GM23338 (cell line): ENCODE data around the gene SMIM31.

Experiments
- CREB1 ChIP-seq: fragments of 250-450 bp; sonication (Bioruptor Pico); IDR thresholded peaks from 2 replicates; pipeline ENCODE4 v1.5.0; 2020; ENCODE audit warnings: low read depth, mild to moderate bottlenecking, moderate library complexity
- EZH2 ChIP-seq: fragments of 200-600 bp; sonication (generic); IDR thresholded peaks from one replicate; pipeline ENCODE4 v1.8.0; 2017; ENCODE audit warnings: antibody characterized with exemption, mild to moderate bottlenecking, low read depth; ENCODE audit not compliant: unreplicated experiment
- EZH2phosphoT487 ChIP-seq: fragments of 200-600 bp; sonication (generic); IDR thresholded peaks from one replicate; pipeline ENCODE4 v1.8.1; 2018; ENCODE audit warnings: antibody characterized with exemption; ENCODE audit not compliant: unreplicated experiment
- JUNB ChIP-seq: IDR thresholded peaks from one replicate; pipeline ENCODE4 v1.6.1; 2016; ENCODE audit warnings: antibody characterized with exemption; ENCODE audit not compliant: unreplicated experiment
- NANOG ChIP-seq: IDR thresholded peaks from 2 replicates; pipeline ENCODE4 v1.6.1; 2016; ENCODE audit warnings: antibody characterized with exemption, borderline replicate concordance
- POLR2AphosphoS5 ChIP-seq: IDR thresholded peaks from 2 replicates; pipeline ENCODE4 v1.6.1; 2016; ENCODE audit warnings: antibody characterized with exemption, low read depth
- ZNF114 ChIP-seq: fragments of 250-450 bp; sonication (Bioruptor Pico); IDR thresholded peaks from 2 replicates; pipeline ENCODE4 v1.5.0; 2020; ENCODE audit warnings: mild to moderate bottlenecking, moderate library complexity
- ZNF331 ChIP-seq: fragments of 250-450 bp; sonication (Bioruptor Pico); IDR thresholded peaks from 2 replicates; pipeline ENCODE4 v1.5.0; 2020; ENCODE audit warnings: low read depth, mild to moderate bottlenecking, moderate library complexity
- TF ChIP-seq, protein P1 (sequence below): IDR thresholded peaks from one replicate; pipeline ENCODE4 v1.6.1; 2018; ENCODE audit warnings: antibody characterized with exemption; ENCODE audit not compliant: unreplicated experiment
- TF ChIP-seq, protein P2 (sequence below), 2 experiments: fragments of 200-600 bp in 1 of 2; sonication (generic) in 1 of 2; conservative IDR thresholded peaks; 2 replicates each; pipeline versions ENCODE4 v1.5.1 to v1.6.1; 2016 to 2017; ENCODE audit warnings: antibody characterized with exemption in 2 of 2, low read depth in 2 of 2, mild to moderate bottlenecking in 2 of 2, moderate library complexity in 1 of 2
- TF ChIP-seq, protein P3 (sequence below): IDR thresholded peaks from 2 replicates; pipeline ENCODE4 v1.6.1; 2016; ENCODE audit warnings: antibody characterized with exemption

DNA sequence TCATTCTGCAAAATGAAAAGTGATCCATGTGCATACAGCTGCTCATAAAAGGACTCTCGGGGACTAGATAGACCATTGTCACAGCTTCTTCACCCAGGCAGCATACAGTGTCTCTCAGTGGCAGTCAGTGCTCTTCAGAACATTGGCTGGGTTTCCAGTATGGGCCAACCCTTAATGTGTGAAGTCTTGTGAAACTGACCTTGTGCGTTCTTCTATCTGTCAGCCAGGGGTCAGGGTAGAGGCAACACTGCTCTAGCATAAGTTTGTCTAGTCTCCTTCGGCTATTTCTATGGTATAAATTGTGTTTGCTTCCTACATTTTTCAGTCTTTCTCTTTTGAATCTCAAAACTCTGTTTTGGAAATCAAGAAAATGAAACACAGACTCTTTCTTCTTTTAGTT is 37.0 kb upstream of the SMIM31 start:
- no peak for TF ChIP-seq EZH2
- TF ChIP-seq, protein P1, sequence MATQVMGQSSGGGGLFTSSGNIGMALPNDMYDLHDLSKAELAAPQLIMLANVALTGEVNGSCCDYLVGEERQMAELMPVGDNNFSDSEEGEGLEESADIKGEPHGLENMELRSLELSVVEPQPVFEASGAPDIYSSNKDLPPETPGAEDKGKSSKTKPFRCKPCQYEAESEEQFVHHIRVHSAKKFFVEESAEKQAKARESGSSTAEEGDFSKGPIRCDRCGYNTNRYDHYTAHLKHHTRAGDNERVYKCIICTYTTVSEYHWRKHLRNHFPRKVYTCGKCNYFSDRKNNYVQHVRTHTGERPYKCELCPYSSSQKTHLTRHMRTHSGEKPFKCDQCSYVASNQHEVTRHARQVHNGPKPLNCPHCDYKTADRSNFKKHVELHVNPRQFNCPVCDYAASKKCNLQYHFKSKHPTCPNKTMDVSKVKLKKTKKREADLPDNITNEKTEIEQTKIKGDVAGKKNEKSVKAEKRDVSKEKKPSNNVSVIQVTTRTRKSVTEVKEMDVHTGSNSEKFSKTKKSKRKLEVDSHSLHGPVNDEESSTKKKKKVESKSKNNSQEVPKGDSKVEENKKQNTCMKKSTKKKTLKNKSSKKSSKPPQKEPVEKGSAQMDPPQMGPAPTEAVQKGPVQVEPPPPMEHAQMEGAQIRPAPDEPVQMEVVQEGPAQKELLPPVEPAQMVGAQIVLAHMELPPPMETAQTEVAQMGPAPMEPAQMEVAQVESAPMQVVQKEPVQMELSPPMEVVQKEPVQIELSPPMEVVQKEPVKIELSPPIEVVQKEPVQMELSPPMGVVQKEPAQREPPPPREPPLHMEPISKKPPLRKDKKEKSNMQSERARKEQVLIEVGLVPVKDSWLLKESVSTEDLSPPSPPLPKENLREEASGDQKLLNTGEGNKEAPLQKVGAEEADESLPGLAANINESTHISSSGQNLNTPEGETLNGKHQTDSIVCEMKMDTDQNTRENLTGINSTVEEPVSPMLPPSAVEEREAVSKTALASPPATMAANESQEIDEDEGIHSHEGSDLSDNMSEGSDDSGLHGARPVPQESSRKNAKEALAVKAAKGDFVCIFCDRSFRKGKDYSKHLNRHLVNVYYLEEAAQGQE: no peak
- TF ChIP-seq, protein P2, sequence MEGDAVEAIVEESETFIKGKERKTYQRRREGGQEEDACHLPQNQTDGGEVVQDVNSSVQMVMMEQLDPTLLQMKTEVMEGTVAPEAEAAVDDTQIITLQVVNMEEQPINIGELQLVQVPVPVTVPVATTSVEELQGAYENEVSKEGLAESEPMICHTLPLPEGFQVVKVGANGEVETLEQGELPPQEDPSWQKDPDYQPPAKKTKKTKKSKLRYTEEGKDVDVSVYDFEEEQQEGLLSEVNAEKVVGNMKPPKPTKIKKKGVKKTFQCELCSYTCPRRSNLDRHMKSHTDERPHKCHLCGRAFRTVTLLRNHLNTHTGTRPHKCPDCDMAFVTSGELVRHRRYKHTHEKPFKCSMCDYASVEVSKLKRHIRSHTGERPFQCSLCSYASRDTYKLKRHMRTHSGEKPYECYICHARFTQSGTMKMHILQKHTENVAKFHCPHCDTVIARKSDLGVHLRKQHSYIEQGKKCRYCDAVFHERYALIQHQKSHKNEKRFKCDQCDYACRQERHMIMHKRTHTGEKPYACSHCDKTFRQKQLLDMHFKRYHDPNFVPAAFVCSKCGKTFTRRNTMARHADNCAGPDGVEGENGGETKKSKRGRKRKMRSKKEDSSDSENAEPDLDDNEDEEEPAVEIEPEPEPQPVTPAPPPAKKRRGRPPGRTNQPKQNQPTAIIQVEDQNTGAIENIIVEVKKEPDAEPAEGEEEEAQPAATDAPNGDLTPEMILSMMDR (conservative IDR thresholded peaks at IDR 0.05; ENCODE audit: low read depth in 2 of 2): peak; percentile 66 to 75
- no peak for TF ChIP-seq JUNB
- TF ChIP-seq CREB1 (CRISPR knock-in tag): no peak
- TF ChIP-seq, protein P3, sequence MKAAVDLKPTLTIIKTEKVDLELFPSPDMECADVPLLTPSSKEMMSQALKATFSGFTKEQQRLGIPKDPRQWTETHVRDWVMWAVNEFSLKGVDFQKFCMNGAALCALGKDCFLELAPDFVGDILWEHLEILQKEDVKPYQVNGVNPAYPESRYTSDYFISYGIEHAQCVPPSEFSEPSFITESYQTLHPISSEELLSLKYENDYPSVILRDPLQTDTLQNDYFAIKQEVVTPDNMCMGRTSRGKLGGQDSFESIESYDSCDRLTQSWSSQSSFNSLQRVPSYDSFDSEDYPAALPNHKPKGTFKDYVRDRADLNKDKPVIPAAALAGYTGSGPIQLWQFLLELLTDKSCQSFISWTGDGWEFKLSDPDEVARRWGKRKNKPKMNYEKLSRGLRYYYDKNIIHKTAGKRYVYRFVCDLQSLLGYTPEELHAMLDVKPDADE: no peak
- TF ChIP-seq POLR2AphosphoS5: no peak
- no peak for TF ChIP-seq EZH2phosphoT487
- TF ChIP-seq NANOG: no peak
- TF ChIP-seq ZNF114 (CRISPR knock-in tag): no peak
- TF ChIP-seq ZNF331 (CRISPR knock-in tag): no peak
